HG03520 (cell line): ENCODE data around the gene TMEM35A.
"Not testable (repeated sequence)": the region's sequence is repeated elsewhere in the genome, so short reads cannot be mapped to it uniquely, and the experiment has no call there.

ENCODE experiments used
- ATAC-seq: cut with Tn5 transposase; IDR thresholded peaks from one replicate; pipeline ENCODE4 v1.9.1; 2021; ENCODE audit warnings: mild to moderate bottlenecking, moderate library complexity; ENCODE audit not compliant: unreplicated experiment

The TMEM35A gene, protein sequence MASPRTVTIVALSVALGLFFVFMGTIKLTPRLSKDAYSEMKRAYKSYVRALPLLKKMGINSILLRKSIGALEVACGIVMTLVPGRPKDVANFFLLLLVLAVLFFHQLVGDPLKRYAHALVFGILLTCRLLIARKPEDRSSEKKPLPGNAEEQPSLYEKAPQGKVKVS

GRCh38 chrX:101078716-101079598 lies at the start of gene TMEM35A:
TSS of gene TMEM35A (plus strand) at chrX:101078879. CDS start at chrX:101079003, 124 bp downstream.
- ATAC-seq, result no peak

GRCh38 chrX:101029665-101030064 lies 49.0 kb upstream of the TMEM35A start:
- no peak for ATAC-seq

DNA sequence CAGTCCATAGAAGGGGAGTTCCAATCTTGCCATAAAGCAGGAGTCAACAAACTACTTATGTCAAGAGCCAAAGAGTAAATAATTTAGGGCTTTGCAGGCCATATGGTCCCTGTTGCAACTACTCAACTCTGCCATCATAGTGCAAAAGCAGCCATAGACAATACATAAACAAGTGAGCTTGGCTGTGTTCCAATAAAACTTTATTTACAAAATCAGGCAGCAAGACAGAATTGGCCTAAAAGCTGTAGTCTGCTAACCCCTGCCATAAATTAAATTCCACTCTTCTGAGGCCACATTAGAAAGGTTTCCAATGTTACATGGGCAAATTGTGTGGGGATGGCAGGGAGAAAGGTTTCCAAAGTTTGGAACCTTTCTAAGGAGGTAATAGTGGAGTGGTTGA lies 41.4 kb upstream of the TMEM35A start:
- ATAC-seq, result no peak

GRCh38 chrX:101040197-101040596 lies 38.5 kb upstream of the TMEM35A start:
- ATAC-seq, result no peak

DNA sequence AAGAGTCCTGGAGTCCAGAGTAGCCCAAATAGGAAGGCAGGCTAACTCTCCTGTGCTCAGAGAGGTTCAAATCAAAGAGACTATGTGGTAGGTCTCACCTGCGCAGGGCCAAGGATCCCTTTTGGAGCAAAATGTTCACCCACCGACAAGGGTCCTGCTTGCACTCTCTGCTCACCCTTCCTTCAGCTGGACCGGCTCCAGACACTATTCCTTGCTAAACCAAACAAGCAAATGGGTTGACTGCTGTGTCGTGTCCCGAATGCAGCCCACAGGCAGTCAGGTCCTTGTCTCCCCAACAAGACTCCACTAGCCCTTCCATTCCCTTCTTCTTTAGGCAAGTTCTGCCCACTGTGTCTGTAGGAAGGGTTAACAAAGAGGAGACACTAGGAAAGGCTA lies 27.5 kb upstream of the TMEM35A start:
- ATAC-seq, result peak; percentile 2

GRCh38 chrX:101051549-101052302 lies 27.0 kb upstream of the TMEM35A start, which contains the start of gene TRMT2B:
TSS of gene TRMT2B (minus strand) at chrX:101052111. CDS start at chrX:101042289, 9,822 bp downstream.
- ATAC-seq, result peak; percentile 91

DNA sequence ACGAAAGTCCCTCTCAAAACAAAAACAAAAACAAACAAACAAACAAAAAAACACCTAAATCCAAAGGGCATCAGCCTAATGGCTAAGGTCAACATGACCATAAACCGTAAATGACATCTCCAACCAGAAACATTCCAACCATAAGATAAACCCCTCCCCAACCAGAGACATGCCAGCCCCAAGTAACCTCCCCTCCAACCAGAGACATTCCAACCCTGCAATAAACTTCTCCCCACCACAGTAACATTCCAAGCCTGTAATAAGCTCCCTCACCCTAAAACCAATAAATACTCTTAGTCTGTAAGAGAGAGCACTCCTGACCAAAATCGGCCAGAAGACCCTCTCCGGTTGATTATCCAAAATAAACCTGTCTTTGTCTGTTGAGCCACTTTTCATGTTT lies 22.1 kb upstream of the TMEM35A start:
- ATAC-seq, result not testable (repeated sequence)

GRCh38 chrX:101057093-101057714 lies 21.5 kb upstream of the TMEM35A start:
- ATAC-seq, result peak; percentile 81

- no peak for ATAC-seq
These were observed 16.5 kb upstream of the TMEM35A start for GRCh38 chrX:101062176-101062575.

DNA sequence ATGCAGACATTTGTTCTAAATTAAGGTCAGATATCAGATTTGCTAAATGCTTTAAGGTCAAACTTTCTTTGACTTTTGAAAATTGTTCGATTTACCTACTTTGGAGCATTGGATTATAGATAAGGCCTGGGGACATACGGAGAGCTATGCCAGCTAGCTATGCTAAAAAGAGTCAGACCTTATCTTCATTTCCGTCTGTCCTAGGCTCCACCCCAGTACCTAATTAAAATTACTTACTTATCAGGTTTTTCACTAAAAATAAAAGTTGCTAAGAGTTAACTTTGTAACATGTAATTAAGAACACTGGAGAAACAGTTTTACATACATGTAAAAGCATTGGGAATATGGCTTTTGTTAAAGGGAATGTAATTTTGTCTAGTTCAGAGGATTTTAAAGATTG lies 7.1 kb upstream of the TMEM35A start:
- no peak for ATAC-seq

GRCh38 chrX:101079736-101080270 lies 1.1 kb downstream of the TMEM35A start:
- ATAC-seq, result no peak

GRCh38 chrX:101080326-101081124 lies 1.8 kb downstream of the TMEM35A start:
- ATAC-seq, result no peak

DNA sequence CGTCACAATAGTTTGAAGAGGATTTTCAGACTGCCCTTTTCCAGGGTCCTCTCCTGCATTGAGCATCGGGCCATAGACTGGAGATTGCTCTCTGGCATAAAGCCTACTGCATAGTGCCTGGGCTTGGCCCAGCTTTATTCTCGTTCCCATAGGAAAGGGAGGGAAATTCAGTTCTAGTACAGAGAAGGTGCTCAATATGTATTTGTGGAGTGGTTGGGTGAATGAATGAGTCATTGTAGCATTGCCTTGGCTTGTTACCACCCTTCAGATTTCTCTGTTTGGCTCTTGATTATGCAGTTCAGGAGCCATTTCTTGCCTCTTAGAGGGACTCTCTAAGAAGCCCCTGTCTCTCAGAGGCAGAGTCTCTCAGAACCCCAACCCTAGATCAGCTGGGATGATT lies 2.6 kb downstream of the TMEM35A start:
- no peak for ATAC-seq

DNA sequence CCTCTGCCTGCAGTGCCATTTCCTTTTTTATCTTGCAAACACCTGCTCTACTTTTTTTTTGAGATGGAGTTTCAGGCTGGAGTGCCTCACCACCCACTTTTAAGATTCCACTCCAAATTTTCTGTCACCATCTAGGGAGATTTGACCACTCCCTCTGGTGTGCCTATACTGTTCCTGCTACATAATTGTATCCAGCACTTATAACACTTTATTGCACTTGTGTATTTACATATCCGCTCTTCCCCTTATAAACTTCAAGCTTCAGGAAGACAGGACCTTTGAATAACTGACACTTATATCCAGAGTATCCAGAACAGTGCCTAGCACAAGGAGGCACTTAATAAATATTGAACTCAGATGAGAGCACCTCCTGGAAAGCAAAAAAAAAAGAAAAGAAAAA lies 13.1 kb downstream of the TMEM35A start:
- no peak for ATAC-seq

GRCh38 chrX:101097546-101098453 lies 19.1 kb downstream of the TMEM35A start, which contains the start of gene CENPI:
TSS of gene CENPI (plus strand) at chrX:101098204. CDS start at chrX:101101071, 2,867 bp downstream.
- peak; percentile 99 for ATAC-seq

GRCh38 chrX:101108284-101108683 lies 29.6 kb downstream of the TMEM35A start:
- no peak for ATAC-seq

- no peak for ATAC-seq
These were observed 39.0 kb downstream of the TMEM35A start for GRCh38 chrX:101117701-101118100.

DNA sequence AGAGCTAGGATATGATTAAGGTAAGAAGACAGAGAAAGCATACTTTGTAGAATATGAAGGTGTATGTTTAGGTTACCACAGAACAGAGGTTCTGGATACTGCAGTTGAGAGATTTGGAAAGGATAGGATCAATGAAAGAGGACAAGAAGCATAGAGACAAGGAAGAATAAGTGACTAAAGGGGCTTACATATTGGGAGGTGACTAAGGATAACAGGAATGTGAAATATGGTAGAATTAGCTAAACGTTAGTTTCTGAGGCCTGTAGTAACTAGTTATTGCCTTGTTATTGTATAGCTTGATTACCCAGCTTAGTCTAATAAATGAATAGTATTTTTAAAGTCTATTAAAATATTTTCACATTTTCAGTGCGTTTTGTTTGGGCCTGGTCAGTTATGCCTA lies 57.6 kb downstream of the TMEM35A start:
- no peak for ATAC-seq
